ENCODE measurements around the gene ADAMTS10.
"Not testable (repeated sequence)": the region's sequence is repeated elsewhere in the genome, so short reads cannot be mapped to it uniquely, and the experiment has no call there.

ADAMTS10 gene

GRCh38 chr19:8596168-8596567 lies 14.3 kb downstream of the ADAMTS10 start:
- DNase-seq (ENCODE audit: extremely low read depth in 1 of 2, low read depth in 1 of 2) = no peak

- no peak for DNase-seq (ENCODE audit: extremely low read depth in 1 of 2, low read depth in 1 of 2)
These were observed 14.9 kb downstream of the ADAMTS10 start for GRCh38 chr19:8595651-8596050.

- DNase-seq (ENCODE audit: extremely low read depth in 1 of 2, low read depth in 1 of 2) = no peak
These were observed 16.6 kb downstream of the ADAMTS10 start for GRCh38 chr19:8593931-8594330.

- DNase-seq (ENCODE audit: extremely low read depth in 1 of 2, low read depth in 1 of 2) = peak; percentile 87 to 95
These were observed 18.1 kb downstream of the ADAMTS10 start for GRCh38 chr19:8592231-8593009.

- no peak for DNase-seq (ENCODE audit: extremely low read depth in 1 of 2, low read depth in 1 of 2)
These were observed 21.3 kb downstream of the ADAMTS10 start for GRCh38 chr19:8589177-8589714.

GRCh38 chr19:8585894-8586750 lies 24.4 kb downstream of the ADAMTS10 start:
- DNase-seq (ENCODE audit: extremely low read depth in 1 of 2, low read depth in 1 of 2) = peak in 1 of 2 donors; percentile 55

GRCh38 chr19:8584965-8585893 lies 25.3 kb downstream of the ADAMTS10 start:
- DNase-seq (ENCODE audit: extremely low read depth in 1 of 2, low read depth in 1 of 2) = no peak

GRCh38 chr19:8580710-8581281 lies 29.7 kb downstream of the ADAMTS10 start:
- DNase-seq (ENCODE audit: extremely low read depth in 1 of 2, low read depth in 1 of 2) = peak; percentile 66 to 78

- peak; percentile 71 to 75 for DNase-seq (ENCODE audit: extremely low read depth in 1 of 2, low read depth in 1 of 2)
These were observed 31.8 kb downstream of the ADAMTS10 start for GRCh38 chr19:8578642-8579265.

- no peak for DNase-seq (ENCODE audit: extremely low read depth in 1 of 2, low read depth in 1 of 2)
These were observed 32.8 kb downstream of the ADAMTS10 start for GRCh38 chr19:8577741-8578140.

GRCh38 chr19:8577247-8577646 lies 33.3 kb downstream of the ADAMTS10 start, which contains the start of gene MYO1F:
Gene MYO1F (minus strand): TSS chr19:8577442. CDS start chr19:8577309, 133 bp downstream.
- no peak for DNase-seq (ENCODE audit: extremely low read depth in 1 of 2, low read depth in 1 of 2)

- no peak for DNase-seq (ENCODE audit: extremely low read depth in 1 of 2, low read depth in 1 of 2)
These were observed 34.1 kb downstream of the ADAMTS10 start for GRCh38 chr19:8576273-8576993.

GRCh38 chr19:8575467-8575997 lies 35.0 kb downstream of the ADAMTS10 start:
- DNase-seq (ENCODE audit: extremely low read depth in 1 of 2, low read depth in 1 of 2) = peak; percentile 19 to 22

GRCh38 chr19:8574619-8574922 lies 35.9 kb downstream of the ADAMTS10 start:
- not testable (repeated sequence) for DNase-seq (ENCODE audit: extremely low read depth in 1 of 2, low read depth in 1 of 2)

GRCh38 chr19:8573316-8573715 lies 37.2 kb downstream of the ADAMTS10 start:
- no peak for DNase-seq (ENCODE audit: extremely low read depth in 1 of 2, low read depth in 1 of 2)

GRCh38 chr19:8571006-8571411 lies 39.5 kb downstream of the ADAMTS10 start:
- peak in 1 of 2 donors; percentile 33 for DNase-seq (ENCODE audit: extremely low read depth in 1 of 2, low read depth in 1 of 2)

GRCh38 chr19:8569066-8569771 lies 41.3 kb downstream of the ADAMTS10 start:
- DNase-seq (ENCODE audit: extremely low read depth in 1 of 2, low read depth in 1 of 2) = peak; percentile 46

- no peak for DNase-seq (ENCODE audit: extremely low read depth in 1 of 2, low read depth in 1 of 2)
These were observed 42.9 kb downstream of the ADAMTS10 start for GRCh38 chr19:8567522-8568172.

Data from activated CD8-positive, alpha-beta memory T cell treated with anti-CD3 and anti-CD28 coated beads for 1 hour (primary cell).